GM19238 (cell line): Measurements from ENCODE around the gene PTPN13.

Experiments
- DNase-seq: peaks from one replicate; pipeline ENCODE4 v3.0.0; 2011; ENCODE audit warnings: low spot score; ENCODE audit not compliant: insufficient read length

The PTPN13 gene

GRCh38 chr4:86818211-86818610 lies 224.1 kb downstream of the PTPN13 start:
- DNase-seq: no peak

- DNase-seq: no peak
Measured at GRCh38 chr4:86818841-86819240, 224.7 kb downstream of the PTPN13 start.

GRCh38 chr4:86819561-86819960 lies 225.4 kb downstream of the PTPN13 start:
- DNase-seq: no peak

- DNase-seq: no peak
Measured at GRCh38 chr4:86821151-86821550, 227.0 kb downstream of the PTPN13 start.

- DNase-seq: no peak
Measured at GRCh38 chr4:86822136-86822535, 228.0 kb downstream of the PTPN13 start.

- no peak for DNase-seq
Measured at GRCh38 chr4:86825511-86825910, 231.4 kb downstream of the PTPN13 start.

- DNase-seq: no peak
Measured at GRCh38 chr4:86831262-86832130, 237.4 kb downstream of the PTPN13 start.

GRCh38 chr4:86833615-86834014 lies 239.5 kb downstream of the PTPN13 start:
- DNase-seq: no peak

- no peak for DNase-seq
Measured at GRCh38 chr4:86834901-86835300, 240.8 kb downstream of the PTPN13 start.

- no peak for DNase-seq
Measured at GRCh38 chr4:86835677-86836076, 241.6 kb downstream of the PTPN13 start.

- no peak for DNase-seq
Measured at GRCh38 chr4:86837691-86838503, 243.8 kb downstream of the PTPN13 start.

- DNase-seq: no peak
Measured at GRCh38 chr4:86840858-86841257, 246.7 kb downstream of the PTPN13 start.

- DNase-seq: no peak
Measured at GRCh38 chr4:86841309-86841708, 247.2 kb downstream of the PTPN13 start.

- DNase-seq: no peak
Measured at GRCh38 chr4:86845593-86845992, 251.5 kb downstream of the PTPN13 start.

GRCh38 chr4:86846921-86847320 lies 252.8 kb downstream of the PTPN13 start:
- DNase-seq: no peak

- DNase-seq: no peak
Measured at GRCh38 chr4:86847571-86847970, 253.5 kb downstream of the PTPN13 start.

GRCh38 chr4:86848136-86848535 lies 254.0 kb downstream of the PTPN13 start:
- no peak for DNase-seq

- DNase-seq: no peak
Measured at GRCh38 chr4:86848732-86849619, 254.9 kb downstream of the PTPN13 start, which contains the start of gene SLC10A6. Gene SLC10A6 (minus strand): TSS chr4:86849384. CDS start chr4:86849115, 269 bp downstream.

GRCh38 chr4:86853209-86853608 lies 259.1 kb downstream of the PTPN13 start:
- no peak for DNase-seq

GRCh38 chr4:86855572-86855971 lies 261.5 kb downstream of the PTPN13 start:
- DNase-seq: no peak

GRCh38 chr4:86856896-86857295 lies 262.8 kb downstream of the PTPN13 start:
- DNase-seq: no peak
